ENCODE results near the gene TOMM70. TPM values are rescaled to one million over a fixed set of nuclear protein-coding genes. Genes with fewer than 3 reads are reported as not detected.

TOMM70 gene
- total RNA-seq, 4 donors from 2014 or later: 51.9 to 58.0 (median 53.5) TPM

DNA sequence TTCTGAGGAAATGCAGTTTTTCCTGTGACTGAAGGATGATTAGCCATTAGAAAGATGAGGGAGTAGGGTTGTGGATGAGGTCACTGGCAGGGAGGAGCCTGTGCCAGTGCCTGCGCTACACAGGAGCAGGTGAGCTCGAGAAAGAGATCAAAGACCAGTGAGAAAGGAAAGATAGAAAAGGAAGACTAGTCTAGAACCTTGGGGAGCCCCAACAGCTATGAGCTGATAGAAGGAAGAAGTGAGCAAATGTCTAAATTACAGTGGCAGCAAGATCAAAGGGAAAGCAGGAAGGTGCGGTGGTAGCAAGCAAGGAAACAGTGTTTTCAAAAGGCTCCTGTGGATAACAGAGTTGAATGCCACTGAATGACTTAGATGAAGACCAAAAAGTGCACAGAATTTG is 40.0 kb upstream of the TOMM70 start:
- Histone ChIP-seq H3K27me3 (no peaks in the 10 kb centered on the region), H3K4me3 (replicated peaks in 1 of 3) (no peak overlapping the region), H3K9me3 (no peaks in the 10 kb centered on the region), H3K36me3 (no peaks in the 10 kb centered on the region), H3K4me1 (no peaks in the 10 kb centered on the region), H3K27ac (no peak overlapping the region)
- DNase-seq: no peak
- no peak for TF ChIP-seq POLR2A (IDR thresholded peaks at IDR 0.05)
- TF ChIP-seq, protein P1, sequence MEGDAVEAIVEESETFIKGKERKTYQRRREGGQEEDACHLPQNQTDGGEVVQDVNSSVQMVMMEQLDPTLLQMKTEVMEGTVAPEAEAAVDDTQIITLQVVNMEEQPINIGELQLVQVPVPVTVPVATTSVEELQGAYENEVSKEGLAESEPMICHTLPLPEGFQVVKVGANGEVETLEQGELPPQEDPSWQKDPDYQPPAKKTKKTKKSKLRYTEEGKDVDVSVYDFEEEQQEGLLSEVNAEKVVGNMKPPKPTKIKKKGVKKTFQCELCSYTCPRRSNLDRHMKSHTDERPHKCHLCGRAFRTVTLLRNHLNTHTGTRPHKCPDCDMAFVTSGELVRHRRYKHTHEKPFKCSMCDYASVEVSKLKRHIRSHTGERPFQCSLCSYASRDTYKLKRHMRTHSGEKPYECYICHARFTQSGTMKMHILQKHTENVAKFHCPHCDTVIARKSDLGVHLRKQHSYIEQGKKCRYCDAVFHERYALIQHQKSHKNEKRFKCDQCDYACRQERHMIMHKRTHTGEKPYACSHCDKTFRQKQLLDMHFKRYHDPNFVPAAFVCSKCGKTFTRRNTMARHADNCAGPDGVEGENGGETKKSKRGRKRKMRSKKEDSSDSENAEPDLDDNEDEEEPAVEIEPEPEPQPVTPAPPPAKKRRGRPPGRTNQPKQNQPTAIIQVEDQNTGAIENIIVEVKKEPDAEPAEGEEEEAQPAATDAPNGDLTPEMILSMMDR (IDR thresholded peaks at IDR 0.05): no peak
- 92 to 95% methylated on average over 3 of the region's 3 CpGs for WGBS, 2 donors
- intact Hi-C loops (cut with DNase I): no loop called here

DNA sequence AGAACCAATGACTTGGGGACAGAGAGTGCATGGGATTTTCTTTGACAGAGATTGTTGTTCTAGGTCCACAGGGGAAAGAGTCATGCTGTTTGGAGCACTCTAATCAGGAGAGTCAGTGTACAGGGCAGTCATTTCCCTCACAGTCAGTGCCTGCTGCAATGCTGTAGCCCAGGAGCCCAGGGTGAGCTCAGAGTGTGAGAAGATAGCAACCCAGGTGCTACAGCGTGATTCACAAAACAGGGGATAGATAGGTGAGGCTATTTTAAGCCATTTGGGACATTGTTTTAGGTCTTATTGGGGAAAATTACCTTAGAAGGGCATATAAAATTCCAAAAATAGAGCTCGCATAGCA is 37.7 kb upstream of the TOMM70 start:
- intact Hi-C loops (cut with DNase I): no loop called here
- 93 to 98% methylated on average over 2 of the region's 2 CpGs for WGBS, 2 donors

DNA sequence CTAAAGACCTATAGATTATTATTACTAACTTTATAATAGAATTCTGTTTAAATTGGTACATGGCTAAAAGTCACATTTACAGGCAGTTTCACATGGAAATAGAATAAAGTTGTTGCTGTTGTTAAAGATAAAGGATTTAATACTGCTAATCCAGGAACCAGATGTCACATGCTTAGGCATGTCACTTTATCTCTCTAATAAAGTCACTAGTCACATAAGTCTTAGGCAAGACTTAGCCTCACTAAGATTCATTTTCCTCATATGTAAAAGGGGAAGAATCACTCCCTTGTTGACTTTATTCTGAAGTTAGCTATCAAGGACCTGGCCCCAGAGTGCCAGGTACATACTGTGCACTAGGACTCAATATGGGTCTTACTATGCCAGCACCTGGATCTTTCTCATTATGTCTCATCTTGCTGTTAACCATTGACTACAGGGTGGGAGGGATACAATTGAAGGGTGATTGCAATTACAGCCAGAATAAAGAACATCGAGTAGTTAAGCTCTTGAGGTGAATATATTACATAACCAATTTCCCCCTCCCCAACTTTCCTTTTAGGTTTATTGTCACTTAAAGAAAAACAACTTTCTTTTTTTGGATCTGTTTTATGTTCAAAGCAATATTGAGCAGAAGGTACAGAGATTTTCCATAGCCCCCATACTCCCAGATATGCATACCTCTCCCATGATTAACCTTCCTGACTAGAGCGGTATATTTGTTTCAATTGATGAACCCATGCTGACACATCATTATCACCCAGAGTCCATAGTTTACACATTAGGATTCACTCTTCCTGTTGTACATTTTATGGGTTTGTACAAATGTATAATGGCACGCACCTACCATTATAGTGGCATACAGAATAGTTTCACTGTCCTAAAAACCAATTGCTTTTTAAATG is 37.1 kb upstream of the TOMM70 start:
- TF ChIP-seq, protein P1 (IDR thresholded peaks at IDR 0.05): no peak
- TF ChIP-seq POLR2A (IDR thresholded peaks at IDR 0.05): no peak
- H3K4me3 ChIP-seq (replicated peaks in 1 of 3): no peak overlapping the region
- no peaks in the 10 kb centered on the region for H3K36me3 ChIP-seq
- no peak overlapping the region for H3K27ac ChIP-seq
- no peaks in the 10 kb centered on the region for H3K27me3 ChIP-seq
- no peaks in the 10 kb centered on the region for H3K4me1 ChIP-seq
- 98 to 99% methylated on average over 3 of the region's 3 CpGs for WGBS, 2 donors
- intact Hi-C loops (cut with DNase I): no loop called here
- no peaks in the 10 kb centered on the region for H3K9me3 ChIP-seq
- DNase-seq: no peak

More for the DNA sequence above, 37.7 kb upstream of the TOMM70 start:
- no peak overlapping the region for H3K27ac ChIP-seq
- no peaks in the 10 kb centered on the region for H3K36me3 ChIP-seq
- H3K9me3 ChIP-seq: no peaks in the 10 kb centered on the region
- no peak overlapping the region for H3K4me3 ChIP-seq (replicated peaks in 1 of 3)
- H3K4me1 ChIP-seq: no peaks in the 10 kb centered on the region
- H3K27me3 ChIP-seq: no peaks in the 10 kb centered on the region
- TF ChIP-seq, protein P1 (IDR thresholded peaks at IDR 0.05): no peak
- no peak for TF ChIP-seq POLR2A (IDR thresholded peaks at IDR 0.05)
- no peak for DNase-seq

DNA sequence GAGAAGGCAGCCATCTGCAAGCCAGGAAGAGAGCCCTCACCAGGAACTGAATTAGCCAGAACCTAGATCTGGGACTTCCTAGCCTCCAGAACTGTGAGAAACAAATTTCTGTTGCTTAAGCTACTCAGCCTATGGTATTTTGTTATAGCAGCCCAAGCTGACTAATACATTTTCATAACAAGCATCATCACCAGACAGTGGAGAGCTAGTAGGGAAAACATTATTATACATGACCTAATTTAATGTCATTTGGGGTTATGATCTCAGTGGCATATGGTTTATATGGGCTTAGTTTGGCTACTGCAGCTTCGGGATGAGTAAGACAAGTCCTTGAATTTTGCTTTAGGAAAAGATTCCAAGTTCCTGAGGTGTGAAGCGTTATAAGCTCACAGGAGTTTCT is 36.1 kb upstream of the TOMM70 start:
- Histone ChIP-seq H3K4me3 (replicated peaks in 1 of 3) (no peak overlapping the region), H3K27ac (no peak overlapping the region), H3K4me1 (no peaks in the 10 kb centered on the region), H3K36me3 (no peaks in the 10 kb centered on the region), H3K9me3 (no peaks in the 10 kb centered on the region), H3K27me3 (no peaks in the 10 kb centered on the region)
- WGBS, 2 donors: 91 to 98% methylated on average over 2 of the region's 2 CpGs
- intact Hi-C loops (cut with DNase I): no loop called here
- DNase-seq: no peak
- no peak for TF ChIP-seq POLR2A (IDR thresholded peaks at IDR 0.05)
- TF ChIP-seq, protein P1 (IDR thresholded peaks at IDR 0.05): no peak

DNA sequence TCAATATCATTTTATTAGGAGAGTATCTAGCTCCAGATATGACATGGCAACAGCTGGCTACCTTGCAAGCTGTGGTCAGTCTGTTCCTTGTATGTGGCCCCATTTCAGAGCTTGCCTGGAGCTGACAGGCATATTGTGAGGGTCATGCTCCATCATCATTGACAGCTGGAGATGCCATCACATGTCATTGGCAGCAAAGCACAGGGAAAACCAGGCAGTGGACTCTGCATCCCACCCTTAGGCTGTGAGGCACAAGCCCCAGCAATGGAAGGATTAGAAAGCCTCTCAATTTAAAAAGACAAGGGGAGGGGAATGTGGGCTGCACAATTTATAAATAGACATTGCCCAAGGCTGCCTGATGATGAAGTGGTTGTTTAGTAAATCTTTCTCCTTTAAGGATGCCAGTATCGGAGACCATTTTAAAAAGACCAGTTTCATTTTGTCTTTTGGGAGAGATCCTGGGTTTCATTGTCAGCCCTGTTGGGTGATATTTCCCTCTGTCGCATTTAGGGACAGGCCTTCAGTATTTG is 28.4 kb upstream of the TOMM70 start:
- Histone ChIP-seq H3K36me3 (no peaks in the 10 kb centered on the region), H3K9me3 (no peaks in the 10 kb centered on the region), H3K4me1 (peaks cover 19 to 23% of the 10 kb centered on the region in 2 donors), H3K4me3 (replicated peaks in 1 of 3) (no peak overlapping the region), H3K27me3 (no peaks in the 10 kb centered on the region), H3K27ac (no peak overlapping the region)
- DNase-seq: no peak
- WGBS, 2 donors: 92 to 97% methylated on average over 2 of the region's 2 CpGs
- intact Hi-C loops (cut with DNase I): no loop called here
- no peak for TF ChIP-seq POLR2A (IDR thresholded peaks at IDR 0.05)
- TF ChIP-seq, protein P1 (IDR thresholded peaks at IDR 0.05): no peak

Data from thyroid gland (tissue), 4 donors.